ENCODE data around the gene GMCL1.

Gene GMCL1

GRCh38 chr2:69835666-69836065 lies 6.2 kb downstream of the GMCL1 start:
- Histone ChIP-seq H3K4me3 (ENCODE audit: low read depth in 1 of 2, low read length in 1 of 2) (no peak overlapping the region), H3K27ac (no peak overlapping the region), H3K4me1 (ENCODE audit: control insufficient read depth in 1 of 2, insufficient read depth in 1 of 2, low read depth in 1 of 2, low read length in 1 of 2) (peaks cover 22 to 26% of the 10 kb centered on the region in 2 experiments), H3K9me3 (no peaks in the 10 kb centered on the region), H3K27me3 (no peaks in the 10 kb centered on the region), H3K36me3 (peaks cover 35% of the 10 kb centered on the region)
- no peak for TF ChIP-seq CTCF (IDR thresholded peaks at IDR 0.05)

GRCh38 chr2:69836316-69836715 lies 6.9 kb downstream of the GMCL1 start:
- peaks cover 42% of the 10 kb centered on the region for H3K36me3 ChIP-seq
- H3K4me3 ChIP-seq (ENCODE audit: low read depth in 1 of 2, low read length in 1 of 2), result no peak overlapping the region
- H3K27me3 ChIP-seq, result no peaks in the 10 kb centered on the region
- TF ChIP-seq CTCF (IDR thresholded peaks at IDR 0.05), result no peak
- H3K27ac ChIP-seq, result no peak overlapping the region
- peaks cover 16 to 19% of the 10 kb centered on the region in 2 experiments for H3K4me1 ChIP-seq (ENCODE audit: control insufficient read depth in 1 of 2, insufficient read depth in 1 of 2, low read depth in 1 of 2, low read length in 1 of 2)
- H3K9me3 ChIP-seq, result no peaks in the 10 kb centered on the region

GRCh38 chr2:69837533-69837932 lies 8.1 kb downstream of the GMCL1 start:
- H3K4me3 ChIP-seq (ENCODE audit: low read depth in 1 of 2, low read length in 1 of 2), result no peak overlapping the region
- peaks cover 52% of the 10 kb centered on the region for H3K36me3 ChIP-seq
- H3K9me3 ChIP-seq, result no peaks in the 10 kb centered on the region
- no peak for TF ChIP-seq CTCF (IDR thresholded peaks at IDR 0.05)
- H3K4me1 ChIP-seq (ENCODE audit: control insufficient read depth in 1 of 2, insufficient read depth in 1 of 2, low read depth in 1 of 2, low read length in 1 of 2), result peaks cover 4 to 7% of the 10 kb centered on the region in 2 experiments
- H3K27ac ChIP-seq, result no peak overlapping the region
- H3K27me3 ChIP-seq, result no peaks in the 10 kb centered on the region

GRCh38 chr2:69843993-69844392 lies 14.5 kb downstream of the GMCL1 start:
- Histone ChIP-seq H3K36me3 (peaks cover 87% of the 10 kb centered on the region), H3K4me1 (ENCODE audit: control insufficient read depth in 1 of 2, insufficient read depth in 1 of 2, low read depth in 1 of 2, low read length in 1 of 2) (no peaks in the 10 kb centered on the region), H3K27ac (no peak overlapping the region), H3K4me3 (ENCODE audit: low read depth in 1 of 2, low read length in 1 of 2) (no peak overlapping the region), H3K9me3 (no peaks in the 10 kb centered on the region), H3K27me3 (no peaks in the 10 kb centered on the region)
- no peak for TF ChIP-seq CTCF (IDR thresholded peaks at IDR 0.05)

- H3K36me3 ChIP-seq, result peaks cover 85% of the 10 kb centered on the region
- H3K27ac ChIP-seq, result no peak overlapping the region
- H3K27me3 ChIP-seq, result no peaks in the 10 kb centered on the region
- H3K9me3 ChIP-seq, result no peaks in the 10 kb centered on the region
- no peak for TF ChIP-seq CTCF (IDR thresholded peaks at IDR 0.05)
- H3K4me1 ChIP-seq (ENCODE audit: control insufficient read depth in 1 of 2, insufficient read depth in 1 of 2, low read depth in 1 of 2, low read length in 1 of 2), result no peaks in the 10 kb centered on the region
- H3K4me3 ChIP-seq (ENCODE audit: low read depth in 1 of 2, low read length in 1 of 2), result no peak overlapping the region
Measured at GRCh38 chr2:69844560-69844959, 15.1 kb downstream of the GMCL1 start.

Measured in neutrophil (primary cell).